ENCODE measurements around the gene RHOXF2B.
"Not testable (repeated sequence)": the region's sequence is repeated elsewhere in the genome, so short reads cannot be mapped to it uniquely, and the experiment has no call there.

The RHOXF2B gene

DNA sequence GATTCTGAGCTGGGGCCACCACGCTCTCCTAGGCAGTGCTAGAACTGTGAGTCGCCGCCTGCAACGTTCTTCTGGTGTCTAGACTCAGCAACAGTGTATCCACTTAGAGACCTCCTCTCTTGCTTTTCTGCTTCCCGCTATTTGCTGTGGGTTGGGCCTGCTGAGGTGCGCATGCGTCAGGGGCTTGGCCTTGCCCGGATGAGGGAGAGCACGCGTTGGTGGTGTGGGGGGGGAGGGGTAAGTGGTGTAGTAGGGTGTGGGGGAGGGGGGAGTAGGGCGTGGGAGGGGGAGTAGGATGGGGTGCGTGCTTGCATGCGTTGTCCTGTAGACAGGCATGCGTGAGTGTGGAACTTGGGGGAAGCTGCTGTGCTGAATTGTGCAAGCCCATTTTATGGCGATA, at the start of gene RHOXF2B:
Gene RHOXF2B (minus strand): TSS at position 101 of the 400 bp plus-strand sequence. CDS start 138 bp downstream, outside the sequence.
- DNase-seq, result not testable (repeated sequence)

DNA sequence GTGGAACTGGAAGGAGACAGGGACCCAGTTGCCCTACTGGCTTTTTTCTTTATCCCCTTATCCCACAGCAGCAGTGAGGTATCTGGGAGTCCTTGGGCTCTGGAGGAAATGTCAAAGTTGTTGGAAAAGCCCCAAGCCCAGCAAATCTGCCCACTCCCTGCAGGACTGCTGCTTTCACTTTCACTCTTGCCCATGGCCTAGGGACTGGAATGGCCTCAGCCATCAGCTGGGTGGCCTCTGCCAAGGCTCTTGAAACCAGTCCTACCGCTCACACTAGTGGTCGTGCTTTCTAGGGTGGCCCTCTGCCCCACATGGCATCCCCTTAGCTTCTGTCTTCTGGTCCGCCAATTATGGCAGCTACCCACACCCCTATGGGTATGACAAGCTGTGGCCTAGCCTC, 48.0 kb upstream of the RHOXF2B start:
- DNase-seq, result no peak

DNA sequence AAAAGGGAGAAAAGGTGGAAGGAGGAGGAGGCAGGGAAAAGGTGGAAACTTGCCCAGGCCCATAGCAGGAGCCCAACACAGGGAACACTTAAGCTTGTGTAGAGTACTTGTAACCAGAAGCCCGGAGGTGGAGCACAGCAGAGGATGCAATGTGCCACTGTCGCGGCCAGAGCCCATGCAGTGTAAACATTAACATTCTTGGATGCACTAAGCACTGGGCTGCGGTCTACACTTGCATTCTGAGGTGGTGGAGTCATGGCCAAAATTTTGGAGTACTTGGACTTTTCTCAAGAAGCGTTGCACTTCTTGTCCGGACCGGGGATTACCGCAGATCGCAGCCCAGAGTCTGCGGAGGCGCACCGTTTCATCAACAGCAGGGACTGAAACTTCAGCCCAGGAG, 42.7 kb upstream of the RHOXF2B start:
- DNase-seq, result no peak

- DNase-seq, result no peak
These were observed 38.0 kb upstream of the RHOXF2B start, which contains the start of gene RHOXF1 for GRCh38 chrX:120115438-120115963. TSS of gene RHOXF1 (minus strand) at chrX:120115913. CDS start at chrX:120115862, 51 bp downstream.

DNA sequence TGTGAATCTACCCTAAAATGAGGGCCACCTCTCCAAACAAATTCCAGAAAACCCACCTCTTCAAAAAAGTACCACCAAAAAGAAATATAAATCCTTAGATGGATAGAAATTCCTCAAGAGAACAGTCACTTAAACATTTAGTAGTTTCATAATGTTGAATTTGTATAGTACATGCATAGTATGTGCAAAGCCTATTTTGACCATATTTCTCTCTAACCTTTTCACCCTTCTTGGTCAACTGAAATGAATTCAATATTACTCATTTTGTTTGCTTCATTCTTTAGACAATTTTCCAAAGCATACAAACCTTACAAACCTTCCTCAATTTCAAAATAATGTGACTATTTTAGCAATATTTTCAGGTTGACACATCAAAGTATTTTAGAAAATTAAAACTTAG, 34.1 kb upstream of the RHOXF2B start:
- DNase-seq, result no peak

GRCh38 chrX:120109378-120109777, 31.9 kb upstream of the RHOXF2B start:
- DNase-seq, result no peak

GRCh38 chrX:120104707-120105106, 27.2 kb upstream of the RHOXF2B start:
- DNase-seq, result not testable (repeated sequence)

- not testable (repeated sequence) for DNase-seq
These were observed 23.6 kb upstream of the RHOXF2B start for GRCh38 chrX:120101057-120101456.

DNA sequence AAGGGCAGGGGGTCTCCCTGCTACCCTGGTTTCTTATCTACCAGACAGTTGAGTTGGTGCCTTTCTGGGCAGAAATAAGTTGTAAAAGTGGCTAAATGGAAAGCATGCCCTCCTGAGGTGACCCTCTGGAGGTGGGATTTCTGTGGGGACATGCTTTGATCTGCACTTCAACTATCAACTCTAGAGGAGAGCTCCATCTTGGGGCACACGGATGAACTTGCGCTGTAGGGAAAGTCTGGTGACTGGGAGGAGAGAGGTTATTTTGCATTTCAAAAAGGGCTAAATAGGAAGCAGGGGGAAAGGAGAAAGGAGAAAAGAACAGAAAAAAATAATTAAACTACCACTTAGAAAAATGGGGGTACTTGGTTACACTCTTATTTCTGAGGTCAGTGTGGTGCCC, 12.7 kb upstream of the RHOXF2B start:
- no peak for DNase-seq

DNA sequence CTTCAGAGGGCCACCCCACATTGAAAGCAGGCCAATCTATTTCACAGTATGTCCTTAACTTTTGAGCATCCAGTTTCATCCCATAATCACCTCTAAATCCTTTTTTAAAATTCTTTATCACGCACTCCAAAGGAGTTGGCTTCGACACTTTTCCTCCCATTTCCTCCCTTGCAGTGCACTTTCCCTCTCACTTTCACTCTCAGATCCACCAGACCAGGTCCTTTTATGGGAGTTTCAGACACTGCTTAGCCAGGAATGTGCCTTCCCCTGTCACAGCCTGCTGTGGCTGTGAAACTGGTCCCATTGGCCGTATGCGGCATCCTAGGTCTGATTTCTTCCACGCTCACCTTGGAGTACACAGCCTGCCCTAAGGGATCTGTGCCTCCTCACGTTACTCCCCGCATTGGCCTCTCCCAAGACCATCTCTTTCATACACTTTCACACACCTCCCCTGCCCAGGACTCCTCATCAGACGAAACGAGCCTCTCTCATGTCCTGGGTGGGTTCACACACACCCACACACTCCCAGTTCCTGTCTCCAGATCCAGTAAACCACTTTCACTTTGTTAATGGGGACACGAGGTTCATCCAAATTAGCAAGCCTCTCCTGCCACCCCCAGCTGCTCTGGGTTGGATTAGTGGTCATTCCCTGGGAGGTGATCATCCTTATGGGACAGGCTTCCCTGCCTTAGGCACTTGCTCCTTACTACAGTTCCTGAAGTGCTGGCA, 10.0 kb upstream of the RHOXF2B start:
- no peak for DNase-seq

- not testable (repeated sequence) for DNase-seq
These were observed 8.2 kb upstream of the RHOXF2B start for GRCh38 chrX:120085553-120086185.

DNA sequence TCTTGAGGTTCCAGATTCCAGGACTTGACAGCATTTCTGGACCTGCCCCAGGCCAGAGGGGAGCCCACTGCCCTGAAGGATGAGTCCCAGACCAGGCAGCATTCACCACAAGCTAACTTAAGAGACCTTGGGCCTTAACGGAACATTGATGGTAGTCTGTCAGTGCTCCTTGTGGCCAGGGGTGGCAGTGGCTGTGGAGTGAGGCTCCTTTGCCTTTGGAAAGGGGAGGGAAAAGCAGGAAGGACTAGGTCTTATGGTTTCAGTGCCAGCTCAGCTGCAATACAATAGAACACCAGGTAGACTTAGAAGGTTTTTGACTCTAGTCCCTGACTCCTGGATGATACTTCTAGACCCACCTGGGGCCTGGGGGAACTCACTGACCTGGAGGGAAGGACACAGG, 11.3 kb downstream of the RHOXF2B start:
- not testable (repeated sequence) for DNase-seq

GRCh38 chrX:120042712-120043111, 34.8 kb downstream of the RHOXF2B start:
- not testable (repeated sequence) for DNase-seq

GRCh38 chrX:120042247-120042646, 35.2 kb downstream of the RHOXF2B start:
- not testable (repeated sequence) for DNase-seq

GRCh38 chrX:120040176-120040575, 37.3 kb downstream of the RHOXF2B start:
- not testable (repeated sequence) for DNase-seq

DNA sequence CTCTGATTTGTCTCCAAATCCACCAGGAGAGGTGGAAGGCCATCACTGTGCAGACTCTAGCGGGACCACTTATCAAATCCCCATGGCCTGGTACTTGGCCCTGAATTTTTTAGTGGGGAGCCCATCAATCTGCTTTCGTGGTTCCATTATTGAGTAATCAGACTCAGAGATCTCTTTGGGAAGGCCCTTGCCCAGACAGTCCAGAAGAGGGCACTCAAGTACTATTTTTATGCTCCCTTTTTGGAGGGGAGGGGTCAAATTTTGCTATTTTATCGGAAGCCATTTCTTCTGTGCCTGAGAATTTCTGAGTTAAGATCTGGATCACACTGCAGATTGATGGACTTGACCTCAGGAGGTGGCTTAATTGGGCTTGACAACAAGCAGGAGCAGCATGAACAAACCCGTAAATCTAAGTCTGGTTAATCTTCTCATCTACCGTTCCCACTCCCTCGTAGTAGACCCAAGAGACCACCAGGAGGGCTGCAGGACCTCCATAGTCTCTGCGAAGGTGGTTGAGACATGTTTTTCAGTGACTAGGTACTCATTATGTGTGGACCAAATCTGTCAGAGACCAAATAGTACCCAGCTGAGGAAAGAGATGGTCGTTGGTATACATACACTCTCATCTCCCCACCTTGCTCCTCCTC, 38.3 kb downstream of the RHOXF2B start:
- not testable (repeated sequence) for DNase-seq

DNA sequence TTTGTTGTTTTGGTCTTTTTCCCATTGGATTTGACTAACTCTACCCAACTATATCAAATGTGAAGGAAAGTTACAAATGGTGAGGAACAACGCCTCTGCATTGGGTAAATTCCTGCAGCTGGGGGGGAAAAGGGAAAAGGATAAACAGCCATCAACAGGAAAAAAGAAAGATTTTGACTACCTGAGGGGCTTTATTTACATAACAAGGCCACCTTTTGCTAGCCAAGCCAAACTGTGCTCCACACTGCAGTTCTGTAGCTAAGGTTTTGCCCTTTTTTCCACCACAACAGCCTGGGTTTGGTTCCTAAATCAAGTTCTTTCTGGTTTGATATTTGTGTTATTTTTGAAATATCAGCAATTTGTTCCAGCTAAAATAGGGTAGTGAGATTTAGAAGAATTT, 40.8 kb downstream of the RHOXF2B start:
- no peak for DNase-seq

DNA sequence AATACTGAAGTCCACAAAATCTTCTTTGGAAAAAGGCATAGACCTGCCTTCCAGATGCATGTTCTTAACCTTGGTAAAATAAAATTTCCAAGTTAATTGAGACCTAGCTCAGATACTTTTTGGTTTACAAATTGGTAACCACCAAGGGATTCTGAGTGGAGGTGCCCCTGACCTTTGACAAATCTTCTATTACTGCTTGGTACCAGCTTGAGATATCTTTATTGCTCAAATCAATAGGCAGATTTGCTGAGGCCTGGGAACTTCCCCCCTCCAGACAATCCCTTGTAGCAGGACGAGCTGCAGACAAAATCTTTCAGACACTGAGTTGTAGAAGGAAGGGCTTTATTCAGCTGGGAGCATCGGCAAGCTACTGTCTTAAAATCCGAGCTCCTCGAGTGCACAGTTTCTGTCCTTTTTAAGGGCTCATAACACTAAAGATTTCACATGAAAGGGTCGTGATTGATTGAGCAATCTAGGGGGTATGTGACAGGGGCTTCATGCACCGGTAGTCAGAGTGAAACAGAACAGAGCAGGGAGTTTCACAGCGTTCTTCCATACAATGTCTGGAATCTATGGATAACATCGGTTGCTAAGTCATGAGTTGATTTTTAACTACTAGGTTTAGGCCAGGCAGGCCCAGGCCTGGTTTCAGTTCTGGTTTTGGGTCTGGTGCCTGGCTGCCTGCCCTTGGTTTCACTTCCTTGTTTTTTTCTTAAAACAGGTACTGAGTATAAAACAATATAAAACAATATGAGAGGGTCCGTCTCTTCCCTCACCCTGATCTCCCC, 41.8 kb downstream of the RHOXF2B start:
- not testable (repeated sequence) for DNase-seq

DNA sequence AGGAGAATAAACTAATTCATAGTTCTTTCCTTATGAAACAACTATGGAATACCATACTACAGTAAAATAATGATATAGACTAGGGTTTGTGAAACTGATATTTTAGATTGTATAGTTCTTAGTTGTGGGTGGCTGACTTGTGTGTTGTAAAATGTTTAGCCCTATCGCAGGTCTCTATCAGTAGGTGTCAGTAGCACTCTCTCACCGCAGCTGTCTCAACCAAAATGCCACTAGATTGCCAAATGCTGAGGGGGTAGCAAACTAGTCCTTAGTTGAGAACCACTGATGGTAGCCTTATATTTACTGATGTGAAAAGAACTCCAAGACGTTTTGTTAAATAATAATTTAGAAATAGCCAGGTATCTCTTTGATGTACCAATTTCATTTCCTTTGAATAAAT, 48.1 kb downstream of the RHOXF2B start:
- DNase-seq, result no peak

DNA sequence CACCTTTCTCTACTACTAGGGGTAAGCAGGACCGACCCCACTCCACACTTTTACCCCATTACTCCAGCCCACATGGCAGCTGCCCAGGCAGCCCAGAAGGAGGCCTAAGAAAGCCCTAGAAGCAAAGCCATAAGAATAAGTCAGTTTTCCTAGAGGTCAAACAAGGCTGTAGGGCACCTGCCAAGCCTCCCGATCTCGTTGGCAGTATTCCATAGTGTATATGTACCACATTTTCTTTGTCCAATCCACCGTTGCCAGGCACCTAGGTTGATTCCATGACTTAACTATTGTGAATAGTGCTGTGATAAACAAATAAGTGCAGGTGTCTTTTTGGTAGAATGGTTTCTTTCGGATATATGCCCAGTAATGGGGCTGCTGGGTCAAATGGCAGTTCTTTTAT, 54.2 kb downstream of the RHOXF2B start:
- DNase-seq, result no peak

GRCh38 chrX:120022763-120023162, 54.7 kb downstream of the RHOXF2B start:
- DNase-seq, result no peak

All from fibroblast of upper back skin (primary cell).